DMS53 treated with DMSO at 0.1 percent for 48 hours (cell line): ENCODE results near the gene ATG7.
"Not testable (repeated sequence)": the region's sequence is repeated elsewhere in the genome, so short reads cannot be mapped to it uniquely, and the experiment has no call there.

Experiments
- DNase-seq: peaks from one replicate; lab custom pipeline; 2025; ENCODE audit not compliant: unreplicated experiment; lab: John Stamatoyannopoulos, UW

The ATG7 gene

DNA sequence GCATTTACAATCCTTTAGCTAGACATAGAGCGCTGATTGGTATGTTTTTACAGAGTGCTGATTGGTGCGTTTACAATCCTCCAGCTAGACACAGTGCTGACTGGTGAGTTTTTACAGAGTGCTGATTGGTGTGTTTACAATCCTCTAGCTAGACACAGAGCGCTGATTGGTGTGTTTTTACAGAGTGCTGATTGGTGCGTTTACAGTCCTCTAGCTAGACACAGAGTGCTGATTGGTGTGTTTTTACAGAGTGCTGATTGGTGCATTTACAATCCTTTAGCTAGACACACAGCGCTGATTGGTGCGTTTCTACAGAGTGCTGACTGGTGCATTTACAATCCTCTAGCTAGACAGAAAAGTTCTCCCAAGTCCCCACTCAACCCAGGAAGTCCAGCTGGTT lies 76.7 kb downstream of the ATG7 start:
- DNase-seq, result not testable (repeated sequence)

DNA sequence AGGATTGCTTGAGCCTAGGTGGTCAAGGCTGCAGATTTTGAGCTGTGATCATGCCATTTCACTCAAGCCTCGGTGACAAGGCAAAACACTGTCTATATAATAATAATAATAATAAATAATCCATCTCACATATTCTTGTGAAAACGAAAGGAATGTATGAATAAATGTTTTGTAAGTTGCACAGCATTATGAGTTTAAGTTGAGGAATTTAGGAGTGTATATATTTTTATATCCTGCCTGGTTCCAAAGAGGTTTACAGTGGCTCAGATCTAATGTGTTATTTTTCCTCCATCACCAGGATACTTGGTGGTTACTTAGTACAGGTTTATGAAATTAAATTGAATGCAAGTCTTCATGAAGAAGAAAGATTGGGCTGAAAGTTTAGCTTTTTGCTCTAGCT lies 77.2 kb downstream of the ATG7 start:
- no peak for DNase-seq

DNA sequence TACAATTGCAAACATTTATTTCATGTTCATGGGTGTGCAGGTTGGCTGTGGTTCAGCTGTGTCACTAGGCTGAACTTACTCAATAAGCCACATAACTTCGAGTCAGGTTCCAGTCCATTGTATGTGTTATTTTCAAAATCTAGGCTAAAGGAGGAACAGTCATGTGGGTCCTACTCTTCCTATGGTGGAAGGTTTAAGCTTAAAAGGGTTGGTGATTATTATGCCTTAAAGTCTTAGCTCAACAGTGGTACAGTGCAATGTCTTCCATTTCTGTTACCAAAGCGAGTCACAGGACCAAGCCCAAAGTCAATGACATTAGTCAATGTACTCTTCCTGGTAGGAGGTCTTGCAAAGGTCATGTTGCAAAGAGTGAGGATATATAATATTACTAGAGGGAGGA lies 78.2 kb downstream of the ATG7 start:
- no peak for DNase-seq

DNA sequence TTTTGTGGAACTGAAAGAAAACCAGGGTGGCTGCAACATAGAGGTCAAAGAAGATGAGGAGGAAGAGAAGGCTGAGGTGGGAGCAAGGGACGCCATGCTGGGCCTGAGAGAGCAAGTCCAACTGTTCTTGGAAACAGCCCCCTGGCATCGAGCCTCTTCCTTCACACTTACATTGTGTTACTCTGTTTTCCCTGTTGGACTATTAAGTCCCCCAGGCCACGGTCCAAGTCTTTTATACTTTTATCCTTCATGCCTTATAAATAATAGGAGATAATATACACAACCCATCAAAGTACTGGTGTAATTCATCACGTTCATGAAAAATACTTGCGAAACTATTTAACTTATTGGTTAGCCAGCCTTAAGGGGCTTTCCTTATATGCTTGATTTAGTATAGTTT lies 79.3 kb downstream of the ATG7 start:
- no peak for DNase-seq

DNA sequence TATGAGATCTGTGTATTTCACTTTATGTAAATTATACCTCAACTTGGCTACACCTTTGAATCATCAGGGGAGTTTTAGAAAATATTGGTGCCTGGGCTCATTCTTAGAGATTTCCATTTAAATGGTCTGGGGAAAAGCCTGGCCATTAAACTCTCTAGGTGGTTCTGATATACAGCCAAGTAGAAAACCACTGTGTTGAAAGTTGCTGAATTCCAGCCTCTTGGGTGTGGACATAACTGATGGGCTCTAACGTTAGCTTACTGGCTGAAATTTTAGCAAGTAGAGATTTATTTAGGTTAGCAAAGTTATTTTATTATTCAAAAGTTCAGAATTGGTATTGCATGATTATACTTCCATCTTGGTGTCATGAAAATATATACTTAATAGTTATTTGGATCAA lies 84.1 kb downstream of the ATG7 start:
- DNase-seq, result no peak

DNA sequence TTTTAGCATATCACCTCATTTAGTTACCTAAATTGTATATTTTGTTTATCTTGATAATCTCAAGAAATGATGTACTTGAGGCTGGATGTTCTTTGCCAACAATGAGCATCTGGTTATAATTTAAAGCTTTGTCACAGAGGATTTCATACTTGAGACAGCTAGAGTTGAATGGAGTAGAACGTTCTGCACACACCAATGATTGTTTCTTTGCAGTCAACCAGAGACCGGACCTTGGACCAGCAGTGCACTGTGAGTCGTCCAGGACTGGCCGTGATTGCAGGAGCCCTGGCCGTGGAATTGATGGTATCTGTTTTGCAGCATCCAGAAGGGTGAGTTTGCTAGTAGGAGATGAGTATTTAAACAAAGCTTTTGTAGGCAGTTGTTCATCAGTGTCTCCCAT lies 90.4 kb downstream of the ATG7 start:
- DNase-seq, result no peak

DNA sequence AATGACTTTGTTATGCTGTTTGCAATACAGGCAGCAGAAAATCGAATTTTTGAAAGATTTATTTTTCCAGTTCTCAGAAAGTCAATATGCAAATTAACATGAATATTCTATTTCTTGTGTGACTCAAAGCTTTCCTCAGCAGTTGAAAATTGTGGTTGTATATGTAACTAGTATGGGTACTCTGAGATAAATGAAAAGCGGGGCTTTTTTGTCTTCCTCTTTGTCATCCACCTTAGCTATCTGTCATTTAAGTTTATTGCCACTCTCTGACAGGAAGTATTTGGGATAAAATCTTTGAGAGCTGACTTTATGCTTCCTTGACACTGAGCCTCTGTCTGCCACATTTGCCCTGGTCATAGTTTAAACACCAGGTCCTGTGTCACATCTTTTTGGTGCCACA lies 91.5 kb downstream of the ATG7 start:
- DNase-seq, result no peak

DNA sequence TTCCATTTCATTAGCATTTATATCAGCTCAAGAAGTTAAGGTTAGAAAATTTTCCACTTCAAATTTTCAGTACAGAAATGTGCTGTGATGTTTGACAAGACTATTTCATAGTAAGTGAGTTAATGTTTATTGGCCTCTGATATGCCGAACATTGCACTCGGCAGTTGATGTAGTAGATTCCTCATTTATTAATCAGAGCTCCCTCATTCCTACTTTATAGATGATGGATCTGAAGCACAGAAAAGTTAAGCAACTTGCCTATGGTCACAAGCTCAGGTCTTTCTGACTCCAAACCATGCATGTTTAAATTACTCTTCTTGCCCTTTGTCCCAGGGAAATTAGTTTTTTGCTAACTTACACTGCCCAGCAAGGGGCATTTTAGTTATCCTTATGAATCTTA lies 92.0 kb downstream of the ATG7 start:
- no peak for DNase-seq

DNA sequence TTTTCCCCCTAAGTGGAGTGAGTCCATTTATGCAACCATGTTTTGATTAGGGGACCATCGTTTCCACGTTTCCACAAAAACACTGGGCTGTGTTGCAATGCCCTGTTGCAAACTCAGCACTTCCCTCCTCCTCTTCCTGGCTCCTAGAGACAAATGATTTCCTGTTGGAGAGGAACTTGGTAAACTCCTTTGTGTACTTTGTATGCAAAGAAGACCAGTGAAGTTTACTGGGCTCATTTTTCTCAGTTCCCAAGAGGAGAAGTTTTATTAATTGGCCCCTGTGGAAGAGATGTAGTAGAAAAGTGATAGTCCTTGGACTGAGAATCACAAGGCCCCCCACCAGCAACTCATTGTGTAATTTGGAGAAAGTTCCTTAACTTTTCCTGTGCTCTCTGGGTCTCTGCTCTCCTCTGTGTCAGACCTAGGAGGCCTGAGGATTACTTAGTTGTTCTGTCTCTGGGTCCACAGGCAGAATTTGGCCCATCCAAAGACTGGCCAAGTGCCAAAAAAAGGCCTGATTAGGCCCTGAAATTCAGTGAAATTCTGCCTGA lies 95.0 kb downstream of the ATG7 start:
- no peak for DNase-seq

DNA sequence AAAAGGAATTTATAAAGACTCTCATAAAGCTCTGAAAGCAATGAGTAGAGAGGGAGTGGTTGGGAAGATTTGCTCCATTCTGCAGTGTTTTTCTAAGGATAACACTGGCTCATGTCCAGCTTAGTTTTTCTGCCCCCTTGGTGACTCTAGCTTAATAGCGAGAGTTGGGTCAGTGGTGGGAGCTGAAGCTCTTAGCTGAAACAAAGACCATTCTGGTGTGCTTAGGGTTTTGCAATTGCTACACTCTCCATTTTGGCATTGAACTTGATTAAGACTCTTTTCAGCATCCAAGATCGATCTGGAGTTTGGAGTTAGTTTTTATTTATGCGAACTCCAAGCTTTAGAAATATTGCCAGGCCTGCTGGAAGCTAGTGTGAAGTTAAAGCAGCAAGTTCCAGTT lies 98.0 kb downstream of the ATG7 start:
- DNase-seq, result no peak

DNA sequence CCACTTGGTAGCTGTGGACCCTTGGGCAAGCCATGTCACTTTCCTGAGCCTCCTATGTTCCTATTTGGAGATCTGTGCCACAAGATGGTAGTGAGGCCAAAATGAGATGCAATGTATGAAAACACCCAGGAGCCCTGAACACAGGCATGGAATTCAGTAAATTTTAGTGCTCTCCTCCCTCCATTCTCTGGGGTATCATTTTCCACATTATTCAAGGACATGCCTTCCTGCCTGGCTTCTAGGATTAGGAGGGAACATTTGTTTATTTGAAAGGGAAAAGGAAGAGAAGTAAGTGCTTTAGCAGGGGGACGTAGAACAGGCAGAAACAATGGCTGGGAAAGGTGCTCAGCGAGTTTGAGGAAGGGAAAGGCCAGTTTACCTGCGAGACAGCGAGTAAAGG lies 98.8 kb downstream of the ATG7 start:
- no peak for DNase-seq

DNA sequence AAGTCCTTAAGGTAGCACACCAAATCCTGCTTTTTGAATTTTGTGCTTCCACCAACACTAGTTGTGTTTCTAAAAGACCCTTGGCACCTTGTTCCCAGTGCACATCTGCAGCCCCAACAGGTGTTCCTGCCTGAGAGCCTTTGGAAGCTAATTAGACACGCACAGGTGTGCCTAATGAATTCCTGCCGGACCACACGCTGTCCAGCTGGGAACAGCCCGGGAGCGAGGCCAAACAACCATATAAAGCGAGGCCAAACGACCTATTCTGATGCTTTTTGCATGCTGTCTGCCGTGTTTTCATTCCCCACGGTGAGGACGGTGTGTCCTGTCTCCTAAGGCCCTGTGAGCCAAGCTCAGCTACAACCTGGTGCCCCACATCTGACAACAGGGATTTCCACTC lies 99.5 kb downstream of the ATG7 start:
- no peak for DNase-seq

DNA sequence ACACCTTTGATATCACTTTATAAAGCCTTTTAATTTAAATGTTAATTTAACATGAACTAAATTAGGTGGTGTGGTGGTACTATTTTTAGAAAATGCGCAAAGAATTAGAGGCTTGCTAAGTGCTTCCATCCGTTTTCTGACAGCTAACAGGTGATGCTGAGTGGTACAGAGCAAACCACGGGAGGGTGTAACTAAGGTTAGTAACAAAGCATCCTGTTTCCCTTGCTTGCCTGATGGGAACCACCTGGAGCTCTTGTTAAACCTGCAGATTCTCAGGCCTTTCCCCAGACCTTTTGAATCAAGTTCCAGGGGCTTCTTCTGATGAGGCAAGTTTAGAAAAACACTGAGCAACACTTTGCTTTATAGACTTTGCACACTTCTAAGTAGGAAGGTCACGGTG lies 101.0 kb downstream of the ATG7 start:
- DNase-seq, result no peak

DNA sequence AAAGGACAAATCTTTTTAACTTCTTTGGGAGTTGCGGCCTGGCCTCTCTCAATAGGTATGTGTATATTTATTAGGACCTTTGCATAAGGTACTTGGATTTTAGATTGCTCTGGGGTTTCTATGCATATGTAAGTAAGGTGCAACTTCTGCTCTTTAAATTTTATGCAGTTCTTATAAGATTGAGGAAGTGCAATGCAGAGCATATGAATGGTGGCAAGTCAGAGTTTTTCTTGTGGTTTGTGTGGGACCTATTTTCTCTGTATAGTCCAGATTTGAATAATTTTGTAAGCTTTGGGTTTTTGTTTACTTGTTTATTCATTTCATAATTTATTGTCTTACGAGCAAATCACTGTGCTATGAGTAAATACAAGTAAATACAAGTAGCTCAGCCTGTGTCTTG lies 101.5 kb downstream of the ATG7 start:
- DNase-seq, result no peak

DNA sequence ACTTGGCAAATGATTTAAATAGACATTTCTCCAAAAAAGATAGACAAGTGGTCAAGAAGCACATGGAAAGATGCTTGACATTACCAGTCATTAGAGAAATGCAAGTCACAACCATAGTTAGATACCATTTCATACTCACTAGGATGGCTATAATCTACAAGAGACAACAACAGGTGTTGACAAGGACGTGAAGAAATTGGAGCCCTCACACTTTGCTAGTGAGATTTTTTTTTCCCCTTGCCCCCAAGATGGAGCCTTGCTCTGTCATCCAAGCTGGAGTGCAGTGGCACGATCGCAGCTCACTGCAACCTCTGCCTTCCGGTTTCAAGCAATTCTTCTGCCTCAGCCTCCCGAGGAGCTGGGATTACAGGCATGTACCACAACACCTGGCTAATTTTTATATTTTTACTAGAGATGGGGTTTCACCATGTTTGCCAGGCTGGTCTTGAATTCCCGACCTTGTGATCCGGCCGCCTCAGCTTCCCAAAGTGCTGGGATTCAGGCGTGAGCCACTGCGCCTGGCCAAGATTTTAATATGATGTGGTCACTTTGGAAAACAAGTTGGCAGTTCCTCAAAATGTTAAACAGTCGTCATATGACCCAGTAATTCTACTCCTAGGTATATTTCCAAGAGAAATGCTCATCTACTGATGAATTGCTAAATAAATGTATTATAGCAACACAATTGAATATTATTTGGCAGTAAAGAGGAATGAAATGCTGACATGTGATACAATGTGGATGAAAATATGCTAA lies 103.3 kb downstream of the ATG7 start:
- DNase-seq, result no peak

DNA sequence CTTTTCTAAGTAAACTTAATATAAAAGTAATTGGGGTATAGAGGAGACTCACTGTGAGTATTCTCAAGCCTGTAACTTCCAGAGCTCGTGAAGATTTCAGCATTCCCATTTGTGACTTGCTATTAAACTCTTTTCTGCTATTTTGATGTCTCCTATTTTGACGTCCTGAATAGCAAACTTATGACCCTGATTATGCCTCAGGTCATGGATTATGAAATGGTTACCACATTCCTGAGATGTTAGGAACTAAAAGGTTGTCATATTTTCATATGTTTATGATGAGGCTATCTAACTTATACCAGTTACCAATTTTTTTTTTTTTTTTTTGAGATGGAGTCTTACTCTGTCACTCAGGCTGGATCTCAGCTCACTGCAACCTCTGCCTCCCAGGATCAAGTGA lies 105.5 kb downstream of the ATG7 start:
- DNase-seq, result no peak

DNA sequence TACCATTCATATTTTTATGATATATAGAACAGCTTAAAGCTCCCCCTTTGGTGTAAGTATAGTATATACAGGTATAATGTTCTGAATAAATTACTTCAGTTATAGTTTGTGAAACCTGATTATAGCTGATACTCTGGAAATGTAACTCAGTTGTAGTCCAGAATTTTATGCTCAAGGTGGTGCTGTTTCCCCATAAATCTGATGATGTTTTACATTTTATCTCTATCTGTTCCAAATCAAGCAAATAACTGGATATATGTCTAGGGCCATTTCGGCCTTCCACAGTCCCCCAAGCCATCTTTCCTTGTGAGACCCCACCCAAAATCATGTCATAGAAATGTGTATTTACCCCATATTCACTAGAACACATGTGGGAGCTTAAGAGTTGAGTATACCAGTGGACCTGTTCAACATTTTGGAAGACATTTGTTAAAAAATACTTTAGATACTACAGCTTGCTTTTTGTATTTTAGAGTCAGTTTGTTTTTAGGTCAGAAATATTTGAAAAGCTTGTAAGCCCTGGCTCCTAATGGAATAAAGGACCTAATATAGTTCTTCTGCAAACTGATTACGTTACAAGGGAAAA lies 107.1 kb downstream of the ATG7 start:
- no peak for DNase-seq

DNA sequence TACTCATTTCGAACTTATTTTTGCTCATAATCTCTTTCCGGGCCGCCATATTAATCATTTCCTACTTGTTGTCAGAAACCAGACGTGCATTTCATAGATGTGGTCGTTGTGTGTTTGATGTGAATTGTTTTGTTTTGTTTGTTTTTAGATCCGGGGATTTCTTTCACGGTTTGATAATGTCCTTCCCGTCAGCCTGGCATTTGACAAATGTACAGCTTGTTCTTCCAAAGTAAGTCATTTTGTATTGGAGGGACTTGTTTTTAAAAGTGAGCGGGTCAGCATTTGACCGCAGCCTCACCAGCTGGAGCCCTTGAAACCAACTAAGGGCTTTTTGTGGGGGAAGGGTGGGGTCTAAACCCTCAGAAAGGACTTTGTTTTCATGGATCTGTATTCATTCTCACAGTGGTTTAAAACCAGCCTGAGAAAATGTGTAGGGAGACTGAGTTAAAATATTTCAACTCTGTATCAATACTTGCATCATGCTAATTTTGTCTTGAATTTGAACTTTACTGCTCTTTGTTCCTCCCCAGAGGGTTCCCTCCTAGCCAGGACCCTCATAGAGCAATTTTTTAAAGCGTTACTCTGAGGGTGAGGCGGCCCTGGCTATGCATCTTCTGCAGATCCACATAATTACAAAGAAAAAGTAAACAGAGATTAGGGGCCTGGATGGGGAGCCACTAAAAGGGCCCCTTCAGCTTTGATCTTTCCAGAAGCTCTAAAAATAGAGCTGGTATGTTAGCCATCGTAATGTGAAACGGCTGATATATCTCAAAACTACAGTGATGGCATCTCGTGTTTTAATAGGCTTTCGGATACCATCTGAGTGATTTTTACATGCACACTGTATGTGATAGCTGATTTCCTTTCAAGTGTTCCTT lies 107.9 kb downstream of the ATG7 start:
- DNase-seq, result no peak

DNA sequence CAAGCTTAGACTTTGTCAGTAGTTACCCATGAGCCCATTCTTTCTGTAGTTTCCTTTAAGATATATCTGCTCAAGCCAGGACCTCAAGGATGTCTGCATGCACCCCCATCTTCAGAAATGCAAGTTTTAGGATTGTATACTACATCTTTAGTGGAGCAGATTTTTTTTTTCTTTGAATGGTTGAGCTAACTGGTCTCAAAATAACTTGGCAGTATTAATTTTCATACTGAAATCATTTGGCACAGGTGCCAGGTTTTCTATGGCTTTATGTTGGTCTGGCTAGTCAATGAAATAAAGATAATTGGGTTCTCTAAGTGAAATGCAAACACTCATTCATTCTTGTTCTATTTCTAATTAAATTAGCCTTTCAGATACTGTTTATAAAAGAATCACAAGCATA lies 108.9 kb downstream of the ATG7 start:
- no peak for DNase-seq

DNA sequence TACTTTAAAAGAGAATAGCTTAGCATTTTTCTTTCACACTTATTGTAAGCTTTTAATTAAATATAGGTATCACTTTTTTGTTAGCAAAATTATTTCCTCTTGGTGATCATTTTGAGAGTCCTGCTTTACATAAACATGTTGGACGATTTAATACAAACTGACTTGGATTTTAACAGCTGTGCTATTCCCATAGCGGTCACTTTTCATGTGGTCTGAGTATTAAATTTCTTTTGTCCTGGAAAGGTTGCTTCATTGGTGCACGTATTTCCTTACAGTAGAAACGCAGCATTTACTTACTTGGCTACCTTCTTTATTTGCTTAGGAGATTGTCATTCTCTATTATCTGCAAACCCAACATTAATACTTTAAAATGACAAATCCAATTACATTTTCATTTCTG lies 109.4 kb downstream of the ATG7 start:
- no peak for DNase-seq

DNA sequence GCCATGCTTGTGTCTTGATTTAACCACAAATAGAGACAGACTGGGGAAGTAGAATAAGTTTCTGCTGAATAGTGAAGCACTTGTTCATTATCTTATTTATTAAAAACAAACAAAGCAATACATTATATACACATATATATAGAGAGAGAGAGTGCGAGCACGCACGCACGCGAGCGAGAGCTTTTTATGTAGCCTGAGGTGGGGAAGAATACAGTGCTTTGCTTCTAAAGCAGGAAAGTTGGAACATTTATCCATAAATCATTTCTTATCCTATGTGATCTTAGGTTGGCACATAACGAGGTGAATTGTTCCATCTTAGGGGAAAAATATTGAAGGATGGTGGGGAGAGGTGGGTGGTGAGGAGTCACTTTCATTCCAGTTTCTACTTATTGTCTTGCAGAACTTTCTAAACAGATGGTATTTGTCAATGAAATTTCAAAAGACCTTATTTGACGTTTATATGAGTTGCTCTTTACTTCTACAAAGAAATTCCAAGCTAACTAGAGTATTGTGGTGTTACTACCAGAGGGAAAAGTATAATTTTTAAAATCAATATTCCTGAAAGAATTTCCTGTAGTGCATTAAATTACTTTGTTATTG lies 110.0 kb downstream of the ATG7 start:
- DNase-seq, result no peak

DNA sequence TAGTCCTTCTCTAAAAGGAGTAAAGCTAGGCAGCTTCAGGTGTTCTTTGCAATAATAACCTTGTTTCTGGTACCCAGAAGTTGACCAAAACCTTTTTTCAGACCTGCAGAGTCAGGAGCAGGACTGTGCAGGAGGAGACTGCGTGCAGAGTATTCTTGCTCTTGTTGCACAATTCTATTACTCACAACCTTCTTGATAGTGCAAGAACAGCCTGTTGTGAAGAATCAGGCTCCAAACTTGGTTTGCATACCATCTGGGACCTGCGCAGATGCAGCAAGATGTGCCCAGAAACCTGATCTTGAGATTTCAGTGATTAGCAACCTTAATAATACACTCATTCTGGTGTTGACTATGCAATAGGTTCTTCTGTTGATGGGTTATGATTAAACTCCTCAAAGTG lies 111.9 kb downstream of the ATG7 start:
- no peak for DNase-seq
